IMR-90 (cell line): Measurements from ENCODE around the gene PRR18.

Source experiments
- CTCF ChIP-seq: conservative IDR thresholded peaks from 2 replicates; pipeline ENCODE4 v1.5.1; 2012; ENCODE audit warnings: mild to moderate bottlenecking, low read depth, low read length, improper control_type of control experiment
- ELK1 ChIP-seq: fragments of 150-350 bp; IDR thresholded peaks from 2 replicates; pipeline ENCODE4 v1.6.1; 2016; ENCODE audit warnings: low read depth, mild to moderate bottlenecking, low read length, moderate library complexity, borderline replicate concordance

GRCh38 chr6:166344240-166344639 is 36.0 kb upstream of the PRR18 start:
- TF ChIP-seq CTCF = no peak
- no peak for TF ChIP-seq ELK1
